SKM-1 (cell line): Measurements from ENCODE around the gene PTPRG.
A peak's percentile ranks its signal among the peaks of the same experiment; 100 is the strongest.

ENCODE experiments used
- DNase-seq: peaks from one replicate; lab custom pipeline; 2025; ENCODE audit not compliant: unreplicated experiment; lab: John Stamatoyannopoulos, UW

The PTPRG gene

GRCh38 chr3:62167566-62168262 lies 606.3 kb downstream of the PTPRG start:
- DNase-seq, result no peak

- DNase-seq, result no peak
These were observed 607.0 kb downstream of the PTPRG start for GRCh38 chr3:62168356-62168755.

- no peak for DNase-seq
These were observed 608.7 kb downstream of the PTPRG start for GRCh38 chr3:62169906-62170660.

GRCh38 chr3:62171789-62172188 lies 610.4 kb downstream of the PTPRG start:
- no peak for DNase-seq

GRCh38 chr3:62172199-62172598 lies 610.8 kb downstream of the PTPRG start:
- DNase-seq, result no peak

GRCh38 chr3:62173939-62174515 lies 612.7 kb downstream of the PTPRG start:
- DNase-seq, result no peak

GRCh38 chr3:62175161-62175560 lies 613.8 kb downstream of the PTPRG start:
- DNase-seq, result no peak

- DNase-seq, result no peak
These were observed 616.7 kb downstream of the PTPRG start for GRCh38 chr3:62178032-62178431.

- DNase-seq, result no peak
These were observed 617.6 kb downstream of the PTPRG start for GRCh38 chr3:62178739-62179600.

- DNase-seq, result no peak
These were observed 619.1 kb downstream of the PTPRG start for GRCh38 chr3:62180514-62180913.

GRCh38 chr3:62183087-62183486 lies 621.7 kb downstream of the PTPRG start:
- DNase-seq, result no peak

GRCh38 chr3:62183969-62184368 lies 622.6 kb downstream of the PTPRG start:
- no peak for DNase-seq

- DNase-seq, result peak; percentile 8
These were observed 623.2 kb downstream of the PTPRG start for GRCh38 chr3:62184559-62184958.

GRCh38 chr3:62187022-62187431 lies 625.7 kb downstream of the PTPRG start:
- DNase-seq, result no peak

GRCh38 chr3:62188681-62189375 lies 627.5 kb downstream of the PTPRG start:
- DNase-seq, result peak; percentile 74

- no peak for DNase-seq
These were observed 628.0 kb downstream of the PTPRG start for GRCh38 chr3:62189376-62189698.

- DNase-seq, result no peak
These were observed 631.5 kb downstream of the PTPRG start for GRCh38 chr3:62192891-62193290.

- DNase-seq, result no peak
These were observed 632.4 kb downstream of the PTPRG start for GRCh38 chr3:62193586-62194345.

- DNase-seq, result no peak
These were observed 636.1 kb downstream of the PTPRG start for GRCh38 chr3:62197350-62198012.

GRCh38 chr3:62199126-62199525 lies 637.8 kb downstream of the PTPRG start:
- DNase-seq, result no peak
